ENCODE measurements around the gene OSBPL10. TPM values are rescaled to one million over a fixed set of nuclear protein-coding genes. Genes with fewer than 3 reads are reported as not detected.

The OSBPL10 gene
- total and polyA plus RNA-seq, 2 experiments from 2014 or later: 2.2 to 7.7 TPM

- Histone ChIP-seq H3K27ac (no peak overlapping the region), H3K27me3 (no peaks in the 10 kb centered on the region), H3K9me3 (ENCODE audit: low read depth) (no peaks in the 10 kb centered on the region), H3K4me3 (no peak overlapping the region), H3K36me3 (peaks cover 38% of the 10 kb centered on the region), H3K4me1 (ENCODE audit: low read depth) (no peaks in the 10 kb centered on the region)
- no peak for DNase-seq (ENCODE audit: low read depth in 1 of 2, low spot score in 1 of 2)
- TF ChIP-seq CTCF (IDR thresholded peaks at IDR 0.05; ENCODE audit: low read depth, low read length): no peak
These were observed 345.0 kb downstream of the OSBPL10 start for GRCh38 chr3:31636049-31636448.

GRCh38 chr3:31635545-31635944 is 345.5 kb downstream of the OSBPL10 start:
- TF ChIP-seq CTCF (IDR thresholded peaks at IDR 0.05; ENCODE audit: low read depth, low read length): no peak
- Histone ChIP-seq H3K36me3 (peaks cover 38% of the 10 kb centered on the region), H3K4me1 (ENCODE audit: low read depth) (no peaks in the 10 kb centered on the region), H3K27me3 (no peaks in the 10 kb centered on the region), H3K27ac (no peak overlapping the region), H3K4me3 (no peak overlapping the region), H3K9me3 (ENCODE audit: low read depth) (no peaks in the 10 kb centered on the region)
- DNase-seq (ENCODE audit: low read depth in 1 of 2, low spot score in 1 of 2): no peak

GRCh38 chr3:31634476-31634875 is 346.6 kb downstream of the OSBPL10 start:
- peaks cover 41% of the 10 kb centered on the region for H3K36me3 ChIP-seq
- no peaks in the 10 kb centered on the region for H3K27me3 ChIP-seq
- TF ChIP-seq CTCF (IDR thresholded peaks at IDR 0.05; ENCODE audit: low read depth, low read length): no peak
- no peak overlapping the region for H3K4me3 ChIP-seq
- DNase-seq (ENCODE audit: low read depth in 1 of 2, low spot score in 1 of 2): peak in 1 of 2 donors; percentile 5
- H3K27ac ChIP-seq: no peak overlapping the region
- H3K9me3 ChIP-seq (ENCODE audit: low read depth): no peaks in the 10 kb centered on the region
- H3K4me1 ChIP-seq (ENCODE audit: low read depth): no peaks in the 10 kb centered on the region

- no peaks in the 10 kb centered on the region for H3K4me1 ChIP-seq (ENCODE audit: low read depth)
- TF ChIP-seq CTCF (IDR thresholded peaks at IDR 0.05; ENCODE audit: low read depth, low read length): no peak
- peaks cover 41% of the 10 kb centered on the region for H3K36me3 ChIP-seq
- no peak overlapping the region for H3K4me3 ChIP-seq
- H3K27ac ChIP-seq: no peak overlapping the region
- no peak for DNase-seq (ENCODE audit: low read depth in 1 of 2, low spot score in 1 of 2)
- no peaks in the 10 kb centered on the region for H3K27me3 ChIP-seq
- H3K9me3 ChIP-seq (ENCODE audit: low read depth): no peaks in the 10 kb centered on the region
These were observed 352.0 kb downstream of the OSBPL10 start for GRCh38 chr3:31629054-31629453.

- H3K36me3 ChIP-seq: peaks cover 33% of the 10 kb centered on the region
- no peak overlapping the region for H3K4me3 ChIP-seq
- no peaks in the 10 kb centered on the region for H3K9me3 ChIP-seq (ENCODE audit: low read depth)
- no peaks in the 10 kb centered on the region for H3K27me3 ChIP-seq
- H3K4me1 ChIP-seq (ENCODE audit: low read depth): no peaks in the 10 kb centered on the region
- DNase-seq (ENCODE audit: low read depth in 1 of 2, low spot score in 1 of 2): no peak
- no peak for TF ChIP-seq CTCF (IDR thresholded peaks at IDR 0.05; ENCODE audit: low read depth, low read length)
- H3K27ac ChIP-seq: no peak overlapping the region
These were observed 355.7 kb downstream of the OSBPL10 start for GRCh38 chr3:31625358-31625757.

Measured in cardiac muscle cell (in vitro differentiated cells and primary cell).